Measurements from ENCODE around the gene BCO1.

Gene BCO1

GRCh38 chr16:81232740-81233367, 5.6 kb upstream of the BCO1 start:
- DNase-seq (ENCODE audit: low read depth in 2 of 2) = no peak

GRCh38 chr16:81237282-81237681, 1.2 kb upstream of the BCO1 start:
- DNase-seq (ENCODE audit: low read depth in 2 of 2) = no peak

GRCh38 chr16:81237942-81238295, 570 bp upstream of the BCO1 start:
- no peak for DNase-seq (ENCODE audit: low read depth in 2 of 2)

GRCh38 chr16:81239367-81240121, 1.1 kb downstream of the BCO1 start:
- no peak for DNase-seq (ENCODE audit: low read depth in 2 of 2)

- DNase-seq (ENCODE audit: low read depth in 2 of 2) = no peak
These were observed 3.2 kb downstream of the BCO1 start for GRCh38 chr16:81241706-81242105.

- DNase-seq (ENCODE audit: low read depth in 2 of 2) = no peak
These were observed 4.6 kb downstream of the BCO1 start for GRCh38 chr16:81242977-81243618.

- DNase-seq (ENCODE audit: low read depth in 2 of 2) = no peak
These were observed 5.5 kb downstream of the BCO1 start for GRCh38 chr16:81243942-81244341.

GRCh38 chr16:81251871-81252270, 13.4 kb downstream of the BCO1 start:
- DNase-seq (ENCODE audit: low read depth in 2 of 2) = no peak

GRCh38 chr16:81253141-81253540, 14.7 kb downstream of the BCO1 start:
- no peak for DNase-seq (ENCODE audit: low read depth in 2 of 2)

GRCh38 chr16:81254922-81255526, 16.5 kb downstream of the BCO1 start:
- no peak for DNase-seq (ENCODE audit: low read depth in 2 of 2)

- no peak for DNase-seq (ENCODE audit: low read depth in 2 of 2)
These were observed 21.4 kb downstream of the BCO1 start for GRCh38 chr16:81259916-81260315.

GRCh38 chr16:81261049-81261648, 22.7 kb downstream of the BCO1 start:
- DNase-seq (ENCODE audit: low read depth in 2 of 2) = no peak

GRCh38 chr16:81263470-81264220, 25.2 kb downstream of the BCO1 start:
- DNase-seq (ENCODE audit: low read depth in 2 of 2) = no peak

GRCh38 chr16:81264386-81264785, 25.9 kb downstream of the BCO1 start:
- DNase-seq (ENCODE audit: low read depth in 2 of 2) = no peak

- DNase-seq (ENCODE audit: low read depth in 2 of 2) = no peak
These were observed 26.6 kb downstream of the BCO1 start for GRCh38 chr16:81265052-81265451.

GRCh38 chr16:81265658-81266451, 27.4 kb downstream of the BCO1 start:
- no peak for DNase-seq (ENCODE audit: low read depth in 2 of 2)

GRCh38 chr16:81266680-81267095, 28.2 kb downstream of the BCO1 start:
- DNase-seq (ENCODE audit: low read depth in 2 of 2) = no peak

GRCh38 chr16:81268509-81268908, 30.0 kb downstream of the BCO1 start:
- no peak for DNase-seq (ENCODE audit: low read depth in 2 of 2)

GRCh38 chr16:81273223-81273950, 34.9 kb downstream of the BCO1 start:
- DNase-seq (ENCODE audit: low read depth in 2 of 2) = no peak

GRCh38 chr16:81275064-81275532, 36.6 kb downstream of the BCO1 start:
- no peak for DNase-seq (ENCODE audit: low read depth in 2 of 2)
